Panc1 (cell line): ENCODE results near the gene RIT2.

Source experiments
- CTCF ChIP-seq: fragments of 450-650 bp; IDR thresholded peaks from 2 replicates; pipeline ENCODE4 v1.5.1; 2017; ENCODE audit warnings: mild to moderate bottlenecking
- POLR2AphosphoS5 ChIP-seq: IDR thresholded peaks from 2 replicates; pipeline ENCODE4 v1.6.1; 2012; ENCODE audit warnings: mild to moderate bottlenecking, low read depth, low read length, moderate library complexity
- REST ChIP-seq, 2 experiments: IDR thresholded peaks; 2 replicates each; pipeline ENCODE4 v1.6.1; 2011 to 2012; ENCODE audit warnings: low read depth in 2 of 2, control low read depth in 1 of 2, low read length in 1 of 2, mild to moderate bottlenecking in 1 of 2, moderate library complexity in 1 of 2; ENCODE audit not compliant: insufficient read depth in 1 of 2
- SIN3A ChIP-seq: IDR thresholded peaks from 2 replicates; pipeline ENCODE4 v1.6.1; 2012; ENCODE audit warnings: low read depth, mild to moderate bottlenecking, low read length, moderate library complexity, borderline replicate concordance; ENCODE audit not compliant: insufficient read depth
- TCF7L2 ChIP-seq: IDR thresholded peaks from 2 replicates; pipeline ENCODE4 v1.6.1; 2011; ENCODE audit warnings: mild to moderate bottlenecking, low read depth, low read length, inconsistent platforms

GRCh38 chr18:42821492-42821891 is 294.0 kb downstream of the RIT2 start:
- TF ChIP-seq CTCF (no peak), SIN3A (no peak), REST (IDR thresholded peaks at IDR 0.05; ENCODE audit: insufficient read depth in 1 of 2, low read depth in 2 of 2, low read length in 1 of 2) (no peak), POLR2AphosphoS5 (no peak), TCF7L2 (no peak)
